HG02938 (cell line): ENCODE measurements around the gene ECE2.
"Not testable (repeated sequence)": the region's sequence is repeated elsewhere in the genome, so short reads cannot be mapped to it uniquely, and the experiment has no call there.

ENCODE experiments used
- ATAC-seq: cut with Tn5 transposase; IDR thresholded peaks from one replicate; pipeline ENCODE4 v1.9.1; 2021; ENCODE audit warnings: mild to moderate bottlenecking, moderate library complexity; ENCODE audit not compliant: unreplicated experiment

ECE2 gene

DNA sequence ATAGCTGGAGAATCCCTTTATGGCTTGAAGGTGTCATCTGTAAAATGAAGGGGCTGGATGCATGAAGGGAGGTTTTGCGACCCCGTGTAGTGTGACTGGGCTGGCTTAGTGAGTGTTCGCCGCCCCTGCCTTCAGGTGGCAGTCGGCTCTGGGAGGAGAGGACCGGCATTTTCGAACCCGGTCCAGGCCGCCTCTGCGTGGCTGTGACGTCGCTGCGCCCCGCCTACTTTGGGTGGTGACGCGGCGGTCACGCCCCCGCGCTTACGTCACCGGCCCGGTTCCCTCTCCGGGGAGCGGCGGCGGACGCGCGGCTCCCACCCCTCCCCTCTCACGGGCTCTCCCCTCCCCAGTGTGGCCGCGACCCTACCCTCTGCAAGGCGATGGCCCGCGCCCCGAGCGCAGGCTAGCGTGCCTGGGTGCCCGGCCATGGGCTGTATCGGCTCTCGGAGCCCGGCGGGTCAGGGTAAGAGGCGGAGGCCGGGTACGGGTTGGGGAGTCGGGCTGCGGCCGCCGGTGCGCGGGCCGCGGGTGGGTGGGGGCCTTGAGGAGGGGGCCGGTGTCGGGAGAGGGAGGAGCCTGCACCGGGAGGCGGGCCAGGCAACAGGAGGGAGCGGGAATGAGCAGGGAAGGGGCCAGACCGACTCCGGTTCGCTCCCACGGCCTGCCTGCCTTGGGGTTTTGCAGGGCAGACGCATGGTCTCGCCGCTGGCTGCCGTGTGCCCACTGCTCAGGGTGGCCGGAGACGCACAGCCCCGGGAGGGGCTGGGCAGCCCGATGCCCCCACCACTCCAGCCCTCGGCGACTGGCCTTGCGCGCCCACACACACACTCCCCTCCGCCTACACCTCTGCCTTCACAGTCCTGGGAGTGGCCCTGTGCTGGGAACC lies 60.1 kb downstream of the ECE2 start:
- peak; percentile 53 for ATAC-seq

DNA sequence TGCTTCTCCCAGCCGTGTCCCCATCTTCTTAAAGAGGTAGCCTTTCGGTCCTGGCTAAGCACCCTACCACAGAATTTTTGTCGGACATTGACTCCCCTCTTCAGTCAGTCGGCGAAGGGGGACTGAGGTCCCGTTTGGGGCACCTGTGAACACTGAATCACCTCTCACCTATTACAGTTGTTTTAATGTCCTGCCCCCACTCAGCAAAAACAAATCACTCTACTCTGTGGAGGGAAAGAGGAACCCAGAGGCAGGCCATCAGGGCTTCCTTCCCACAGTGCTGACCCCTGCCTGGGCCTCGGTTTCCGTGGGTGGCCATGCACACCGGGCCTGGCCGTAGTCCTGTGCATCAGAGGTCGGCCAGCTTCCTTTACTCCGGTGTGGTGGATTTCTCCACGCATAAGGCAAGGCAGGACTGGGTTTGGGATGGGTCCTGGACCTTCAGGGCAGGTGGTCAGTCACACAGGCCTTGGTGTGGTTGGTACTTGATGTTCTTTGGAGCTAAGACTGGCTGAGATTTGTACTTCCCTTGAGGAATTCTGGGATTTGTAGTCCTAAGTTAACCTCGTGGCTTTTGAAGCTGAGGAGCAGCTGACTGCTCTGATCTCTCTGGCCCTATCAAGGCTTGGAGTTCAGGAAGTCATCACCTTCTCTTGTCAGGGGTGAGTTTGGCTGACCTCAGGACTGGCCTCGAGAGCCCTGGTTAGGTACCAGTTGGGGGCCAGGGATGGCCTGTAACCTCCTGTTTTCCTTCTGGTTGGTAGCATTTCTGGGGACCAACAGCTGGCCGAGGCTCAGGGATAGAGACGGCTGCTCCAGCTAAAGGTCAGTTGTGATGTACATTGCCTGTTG lies 61.0 kb downstream of the ECE2 start:
- no peak for ATAC-seq

- ATAC-seq, result no peak
These were observed 61.5 kb downstream of the ECE2 start, which contains the start of gene FAM131A for GRCh38 chr3:184337399-184337714. FAM131A (plus strand) TSS chr3:184337600; CDS start chr3:184337631, 31 bp downstream.

DNA sequence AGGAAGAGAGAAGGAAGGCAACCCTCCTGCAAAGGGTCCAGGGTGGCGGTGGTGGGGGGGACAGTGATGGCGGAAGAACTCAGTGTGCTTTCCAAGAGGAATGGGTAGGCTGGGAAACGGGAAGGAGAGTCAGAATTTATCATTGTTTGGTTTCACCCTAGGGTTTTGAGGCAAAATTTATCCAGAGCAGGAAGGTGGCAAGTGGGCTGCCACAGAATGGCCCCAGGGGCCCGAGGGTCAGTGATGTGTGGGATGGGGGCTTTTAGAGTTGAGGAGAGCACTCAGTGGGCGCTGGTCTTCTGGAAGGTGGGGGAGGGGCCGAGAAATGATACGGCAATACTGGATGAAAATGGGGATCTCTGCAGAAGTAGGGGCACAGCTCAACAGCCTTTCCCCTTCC lies 62.2 kb downstream of the ECE2 start:
- no peak for ATAC-seq

DNA sequence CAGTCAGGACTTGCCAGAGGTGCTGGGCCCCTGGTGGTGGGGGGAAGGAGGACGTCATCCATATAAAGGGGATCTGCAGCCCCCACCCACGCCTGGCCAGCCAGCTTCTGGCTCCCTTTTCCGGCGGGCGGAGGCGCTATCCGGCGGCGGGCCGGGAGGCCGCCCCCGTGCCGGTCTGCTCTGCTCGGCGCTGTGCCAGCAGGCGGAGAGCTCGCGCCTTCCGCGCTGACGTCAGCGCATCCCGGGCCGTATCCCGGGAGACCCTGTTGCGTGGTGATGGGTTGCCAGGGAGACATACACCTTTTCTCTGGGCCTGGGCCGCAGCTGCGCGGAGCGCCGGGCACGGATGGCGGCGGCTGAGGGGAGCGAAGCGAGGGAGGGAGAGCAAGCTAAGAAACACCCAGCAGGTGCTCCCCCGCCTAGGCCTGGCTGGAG lies 62.7 kb downstream of the ECE2 start:
- ATAC-seq, result no peak

GRCh38 chr3:184339001-184339400 lies 63.2 kb downstream of the ECE2 start:
- ATAC-seq, result no peak

DNA sequence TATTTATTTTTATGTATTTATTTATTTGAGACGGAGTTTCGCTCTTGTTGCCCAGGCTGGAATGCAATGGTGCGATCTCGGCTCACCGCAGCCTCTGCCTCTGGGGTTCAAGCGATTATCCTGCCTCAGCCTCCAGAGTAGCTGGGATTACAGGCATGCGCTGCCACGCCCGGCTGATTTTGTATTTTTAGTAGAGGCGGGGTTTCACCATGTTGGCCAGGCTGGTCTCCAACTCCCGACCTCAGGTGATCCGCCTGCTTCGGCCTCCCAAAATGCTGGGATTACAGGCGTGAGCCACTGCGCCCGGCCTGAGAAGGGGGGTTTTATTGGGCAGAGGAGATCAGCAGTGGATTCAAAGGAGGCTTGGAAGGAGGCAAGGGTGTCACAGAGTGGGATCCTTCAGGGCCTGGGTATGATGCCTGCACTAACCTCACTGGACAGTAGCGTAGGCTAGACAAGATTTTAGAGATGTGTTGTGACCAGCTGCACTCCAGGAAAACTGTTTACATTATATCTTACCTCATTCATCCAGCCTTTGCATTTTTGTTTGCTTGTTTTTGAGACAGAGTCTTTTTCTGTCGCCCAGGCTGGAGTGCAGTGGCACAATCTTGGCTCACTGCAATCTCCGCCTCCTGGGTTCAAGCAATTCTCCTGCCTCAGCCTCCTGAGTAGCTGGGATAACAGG lies 63.8 kb downstream of the ECE2 start:
- not testable (repeated sequence) for ATAC-seq

DNA sequence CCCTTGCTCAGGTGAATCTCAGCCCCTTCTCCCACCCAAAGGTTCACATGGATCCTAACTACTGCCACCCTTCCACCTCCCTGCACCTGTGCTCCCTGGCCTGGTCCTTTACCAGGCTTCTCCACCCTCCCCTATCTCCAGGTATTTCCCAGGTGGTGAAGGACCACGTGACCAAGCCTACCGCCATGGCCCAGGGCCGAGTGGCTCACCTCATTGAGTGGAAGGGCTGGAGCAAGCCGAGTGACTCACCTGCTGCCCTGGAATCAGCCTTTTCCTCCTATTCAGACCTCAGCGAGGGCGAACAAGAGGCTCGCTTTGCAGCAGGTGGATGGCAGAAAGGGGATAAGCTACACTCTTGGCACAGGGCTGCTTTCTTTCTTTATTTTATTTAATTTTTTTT lies 66.1 kb downstream of the ECE2 start:
- ATAC-seq, result no peak
